Stimulated activated CD4-positive, alpha-beta T cell treated with anti-CD3 and anti-CD28 coated beads, TNF-alpha, amount 100 ng/mL, for 48 hours (primary cell): ENCODE data around the gene RBM34.
"Not testable (repeated sequence)": the region's sequence is repeated elsewhere in the genome, so short reads cannot be mapped to it uniquely, and the experiment has no call there.

Experiments used
- DNase-seq, 3 donors: peaks; one replicate each; pipeline ENCODE4 v3.0.0-alpha.2; 2020; ENCODE audit warnings: low read depth in 3 of 3

RBM34 gene

GRCh38 chr1:235113183-235113917 is 47.7 kb downstream of the RBM34 start:
- no peak for DNase-seq

- no peak for DNase-seq
Observed at GRCh38 chr1:235112297-235113182, 48.5 kb downstream of the RBM34 start.

- DNase-seq = no peak
Observed at GRCh38 chr1:235111107-235111506, 49.9 kb downstream of the RBM34 start.

GRCh38 chr1:235108876-235109275 is 52.2 kb downstream of the RBM34 start:
- DNase-seq = no peak

- no peak for DNase-seq
Observed at GRCh38 chr1:235108185-235108593, 52.9 kb downstream of the RBM34 start.

- no peak for DNase-seq
Observed at GRCh38 chr1:235107368-235108184, 53.5 kb downstream of the RBM34 start.

- no peak for DNase-seq
Observed at GRCh38 chr1:235106457-235106856, 54.6 kb downstream of the RBM34 start.

GRCh38 chr1:235105051-235106043 is 55.7 kb downstream of the RBM34 start:
- no peak for DNase-seq

- DNase-seq = no peak
Observed at GRCh38 chr1:235102993-235103411, 58.0 kb downstream of the RBM34 start.

GRCh38 chr1:235102259-235102582 is 58.8 kb downstream of the RBM34 start:
- no peak for DNase-seq

- no peak for DNase-seq
Observed at GRCh38 chr1:235101558-235102258, 59.3 kb downstream of the RBM34 start.

GRCh38 chr1:235100194-235100772 is 60.8 kb downstream of the RBM34 start:
- DNase-seq = no peak

- DNase-seq = no peak
Observed at GRCh38 chr1:235098991-235099390, 62.1 kb downstream of the RBM34 start.

- DNase-seq = no peak
Observed at GRCh38 chr1:235098547-235098946, 62.5 kb downstream of the RBM34 start.

GRCh38 chr1:235097501-235097900 is 63.5 kb downstream of the RBM34 start:
- not testable (repeated sequence) for DNase-seq

- DNase-seq = no peak
Observed at GRCh38 chr1:235095938-235096562, 65.0 kb downstream of the RBM34 start.

- peak; percentile 68 to 79 (median 75) for DNase-seq
Observed at GRCh38 chr1:235093696-235094592, 67.1 kb downstream of the RBM34 start.

GRCh38 chr1:235093013-235093695 is 67.9 kb downstream of the RBM34 start:
- no peak for DNase-seq
